GM18907 (cell line): ENCODE measurements around the gene ASAP2.

Source experiments
- ATAC-seq: cut with Tn5 transposase; IDR thresholded peaks from one replicate; pipeline ENCODE4 v1.9.1; 2021; ENCODE audit warnings: mild to moderate bottlenecking, moderate library complexity; ENCODE audit not compliant: unreplicated experiment

ASAP2 gene

DNA sequence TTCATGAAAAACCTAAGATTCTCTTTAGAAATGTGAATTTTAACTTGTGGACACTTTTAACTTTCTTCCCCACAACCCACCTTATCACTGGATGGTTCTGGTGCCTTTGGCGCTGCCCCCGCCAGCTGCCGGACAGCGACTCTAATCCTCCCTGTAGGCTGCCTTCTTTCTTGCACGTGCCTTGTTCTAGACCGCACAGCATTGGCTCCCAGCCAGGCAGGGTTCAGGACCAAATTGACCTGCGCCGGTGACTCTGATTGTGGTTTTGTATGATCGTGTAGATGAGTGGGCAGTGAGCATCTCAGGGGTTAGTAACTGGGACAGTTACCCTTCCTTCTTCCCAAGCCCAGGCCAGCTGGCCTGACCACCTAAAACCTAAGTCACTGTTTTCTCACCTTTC is 106.8 kb downstream of the ASAP2 start:
- ATAC-seq = no peak

DNA sequence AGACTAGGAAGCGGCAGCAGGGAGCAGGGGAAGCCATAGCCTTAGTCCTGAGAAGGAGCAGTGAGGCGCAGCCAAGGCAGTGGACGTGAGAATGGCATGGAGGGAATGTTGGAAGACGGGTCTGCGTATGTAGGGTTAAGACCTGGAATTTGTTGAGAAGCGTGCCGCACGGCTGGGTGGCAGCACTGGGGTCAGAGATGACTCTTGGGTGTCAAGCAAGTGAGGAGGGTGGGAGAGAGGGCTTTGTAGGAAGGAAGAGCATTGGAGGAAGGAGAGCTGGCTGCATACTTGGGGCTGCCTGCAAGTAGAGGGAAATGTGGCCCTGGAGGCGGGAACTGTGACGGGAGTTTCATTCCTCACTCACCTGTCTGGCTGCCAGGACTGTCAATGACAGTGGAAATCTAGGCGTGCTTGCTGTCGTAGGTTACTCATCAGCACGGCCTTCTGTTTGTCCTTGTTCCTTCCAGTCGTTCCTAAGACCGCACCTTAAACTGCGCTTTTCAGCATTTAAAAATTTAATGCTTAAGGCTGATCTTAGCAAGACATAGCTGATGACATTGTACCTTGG is 108.8 kb downstream of the ASAP2 start:
- no peak for ATAC-seq

DNA sequence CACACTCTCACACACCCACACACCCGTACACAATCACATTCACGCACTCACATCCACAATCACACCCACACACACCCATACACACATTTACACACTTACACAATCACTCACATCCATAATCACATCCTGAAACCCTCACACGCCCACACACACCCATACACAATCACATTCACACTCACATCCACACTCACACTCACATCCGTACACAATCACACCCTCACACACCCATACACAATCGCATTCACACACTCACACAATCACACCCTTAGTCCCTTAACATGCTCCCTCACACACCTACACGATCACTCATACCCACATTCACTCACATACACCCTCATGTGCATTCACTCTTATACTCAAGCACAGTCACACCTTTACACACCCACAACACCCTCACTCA is 110.9 kb downstream of the ASAP2 start:
- ATAC-seq = no peak

DNA sequence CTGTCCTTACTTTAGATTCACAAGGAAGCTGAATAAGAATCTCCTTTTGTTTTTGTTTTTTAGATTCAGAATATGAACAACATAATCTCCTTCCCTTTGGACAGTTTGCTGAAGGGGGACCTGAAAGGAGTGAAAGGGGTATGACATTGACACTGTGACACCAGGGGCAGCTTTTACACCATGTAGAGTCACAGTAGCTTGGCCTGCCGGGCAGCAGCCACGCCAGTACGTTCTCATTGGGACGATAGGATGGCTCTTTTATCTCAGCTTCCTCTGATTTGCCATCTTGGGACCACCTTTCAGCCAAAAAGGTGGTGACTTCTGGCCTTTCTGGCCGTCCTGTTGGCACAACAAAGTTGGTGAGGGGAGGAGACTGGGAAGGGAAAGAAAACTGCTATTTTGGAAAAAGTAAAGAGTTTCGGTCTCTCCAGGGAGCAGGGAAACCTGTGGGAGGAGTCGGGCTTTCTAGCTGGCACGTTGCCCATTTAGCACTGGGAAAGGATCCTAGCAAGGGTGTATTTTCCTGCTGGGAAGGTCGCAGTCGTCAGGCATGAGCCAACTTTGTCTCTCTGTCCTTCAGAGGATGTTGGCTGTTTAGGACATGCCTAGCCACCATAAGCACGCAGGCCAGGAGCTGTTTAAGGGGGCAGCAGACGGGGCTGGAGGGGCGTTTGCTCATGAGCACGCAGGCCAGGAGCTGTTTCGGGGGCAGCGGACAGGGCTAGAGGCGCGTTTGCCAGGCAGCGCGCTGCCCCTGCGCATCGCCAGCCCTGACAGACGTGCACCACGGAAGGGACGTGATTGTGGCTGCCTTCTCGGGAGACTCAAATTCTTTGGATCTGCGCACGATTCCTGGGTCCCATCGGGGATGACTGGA is 112.1 kb downstream of the ASAP2 start:
- ATAC-seq = no peak

DNA sequence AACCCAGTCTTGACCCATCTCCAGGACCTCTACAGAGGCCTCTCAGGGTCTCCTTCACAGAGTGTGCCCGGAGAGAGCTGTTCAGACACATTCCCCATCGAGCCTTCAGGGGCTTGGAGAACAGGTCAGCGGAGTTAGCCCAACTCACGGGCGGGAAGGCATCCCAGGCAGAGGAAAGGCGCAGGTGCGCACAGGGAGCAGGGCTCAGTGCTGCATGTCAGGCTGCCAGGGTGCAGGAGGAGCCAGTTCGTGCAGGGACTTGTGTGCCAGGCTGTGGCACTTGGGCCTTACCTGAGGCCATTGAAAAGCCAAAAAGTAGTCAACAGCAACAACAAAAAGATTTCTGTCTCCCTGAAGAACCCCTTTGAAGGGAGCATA is 112.7 kb downstream of the ASAP2 start:
- no peak for ATAC-seq

DNA sequence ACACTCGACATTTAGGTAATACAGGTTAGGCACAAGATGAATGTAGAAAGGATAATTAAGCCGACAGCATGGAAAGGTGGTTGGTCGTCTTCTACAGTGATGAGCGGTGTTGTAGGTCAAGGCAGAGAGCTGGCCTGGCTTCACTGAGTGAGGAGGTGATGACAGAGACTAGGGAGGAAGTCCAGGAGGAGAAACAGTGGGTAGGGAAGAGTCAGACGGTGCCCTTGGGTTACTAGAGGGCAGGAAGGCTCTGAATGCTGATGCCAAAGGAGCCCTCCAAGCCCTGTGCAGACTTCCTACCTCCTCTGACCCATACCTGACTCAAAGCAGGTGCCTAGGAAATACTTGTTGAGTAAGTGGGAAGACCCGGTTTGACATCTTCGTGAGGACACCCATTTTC is 116.0 kb downstream of the ASAP2 start:
- no peak for ATAC-seq

DNA sequence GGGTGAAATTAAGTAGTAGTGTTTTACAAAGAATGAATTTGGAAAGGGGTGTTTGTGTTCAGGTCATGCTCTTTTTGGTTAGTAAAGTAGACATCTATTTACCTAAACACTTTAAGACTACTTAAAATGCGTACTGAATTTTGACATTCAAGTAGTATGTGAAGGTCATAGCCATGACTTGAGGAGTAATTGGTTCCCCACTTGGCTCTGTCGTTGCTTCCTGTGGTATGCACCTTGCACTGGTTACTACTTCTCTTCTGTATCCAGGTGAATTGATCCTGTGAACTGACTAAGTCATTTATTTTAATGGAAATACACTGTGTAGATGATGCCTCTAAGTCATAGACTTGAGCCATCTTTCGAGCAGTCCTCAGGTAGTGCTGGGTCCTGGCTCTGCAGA is 118.8 kb downstream of the ASAP2 start:
- no peak for ATAC-seq

DNA sequence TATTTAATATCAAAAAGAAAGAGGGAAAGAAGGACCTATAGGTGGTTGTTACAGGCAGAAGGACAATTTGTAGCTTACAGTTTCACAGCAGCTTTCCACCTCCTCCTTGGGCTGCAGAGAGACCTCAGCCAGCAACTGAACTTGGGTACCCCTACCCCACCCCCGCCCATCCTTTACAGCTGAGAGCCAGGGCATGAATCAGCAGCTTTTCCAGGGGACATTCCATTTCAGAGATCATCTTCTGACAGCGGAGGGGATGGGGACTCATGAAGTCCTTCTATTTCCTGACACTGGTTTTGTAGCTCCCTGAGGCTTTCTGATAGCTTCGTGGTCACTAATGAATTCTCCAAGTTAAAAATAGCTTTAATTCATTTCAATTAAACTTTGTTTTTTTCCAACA is 120.4 kb downstream of the ASAP2 start:
- no peak for ATAC-seq

DNA sequence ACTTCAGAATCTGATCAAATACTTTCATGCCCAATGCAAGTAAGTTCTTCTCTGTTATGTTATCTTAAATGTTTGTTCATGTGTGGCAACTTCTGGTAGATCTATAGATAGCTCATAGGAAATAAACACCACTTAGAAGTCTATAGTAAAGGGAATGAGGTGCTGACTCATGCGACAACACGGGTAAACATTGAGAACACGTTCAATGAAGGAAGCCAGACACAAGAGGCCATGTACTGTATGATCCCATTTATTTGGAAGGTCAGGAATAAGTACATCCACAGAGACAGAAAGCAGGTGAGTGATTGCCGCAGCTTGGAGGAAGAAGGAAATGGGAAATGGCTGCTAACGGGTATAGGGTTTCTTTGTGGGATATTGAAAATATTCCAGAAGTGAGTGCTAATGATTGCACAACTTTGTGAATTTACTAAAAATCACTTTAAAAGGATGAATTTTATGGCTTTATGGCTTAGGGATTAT is 121.3 kb downstream of the ASAP2 start:
- no peak for ATAC-seq

DNA sequence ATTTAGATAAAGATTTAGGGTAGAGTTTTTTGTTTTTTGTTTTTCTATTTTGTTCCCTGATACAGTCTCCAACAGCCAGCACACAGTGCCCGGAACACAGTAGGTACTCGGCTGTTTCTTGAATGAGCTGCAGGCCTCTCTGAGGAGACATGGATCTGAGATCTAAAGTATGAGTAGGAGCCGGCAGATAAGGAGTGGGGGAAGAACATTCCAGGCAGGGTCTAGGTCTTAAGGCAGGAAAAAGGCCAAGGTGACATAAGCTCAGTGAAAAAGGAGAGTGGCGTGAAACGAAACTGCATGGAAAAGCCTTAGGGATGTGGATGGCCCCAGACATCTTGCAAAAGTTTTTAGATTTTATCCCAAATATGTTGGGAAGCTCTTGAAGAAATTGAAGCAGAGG is 122.3 kb downstream of the ASAP2 start:
- no peak for ATAC-seq

DNA sequence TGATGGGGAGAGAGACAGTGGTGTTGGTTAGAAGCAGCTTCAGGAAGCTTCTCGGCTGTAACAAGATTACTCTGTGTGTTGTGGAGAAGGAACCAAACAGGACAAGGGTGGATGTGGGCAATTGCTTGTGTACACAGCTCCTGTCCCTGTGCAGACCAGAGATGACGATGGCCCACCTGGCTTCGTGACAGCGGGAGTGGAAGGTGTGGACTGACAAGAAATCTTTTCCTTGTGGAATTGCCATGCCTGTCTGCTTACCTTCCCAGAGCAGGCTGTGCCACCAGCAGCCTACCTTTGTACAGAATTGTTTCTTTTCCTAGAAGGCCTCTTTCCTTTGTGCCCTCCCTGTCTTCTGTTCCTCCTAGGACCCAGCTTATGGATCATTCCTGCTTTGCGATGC is 122.9 kb downstream of the ASAP2 start:
- ATAC-seq = no peak

DNA sequence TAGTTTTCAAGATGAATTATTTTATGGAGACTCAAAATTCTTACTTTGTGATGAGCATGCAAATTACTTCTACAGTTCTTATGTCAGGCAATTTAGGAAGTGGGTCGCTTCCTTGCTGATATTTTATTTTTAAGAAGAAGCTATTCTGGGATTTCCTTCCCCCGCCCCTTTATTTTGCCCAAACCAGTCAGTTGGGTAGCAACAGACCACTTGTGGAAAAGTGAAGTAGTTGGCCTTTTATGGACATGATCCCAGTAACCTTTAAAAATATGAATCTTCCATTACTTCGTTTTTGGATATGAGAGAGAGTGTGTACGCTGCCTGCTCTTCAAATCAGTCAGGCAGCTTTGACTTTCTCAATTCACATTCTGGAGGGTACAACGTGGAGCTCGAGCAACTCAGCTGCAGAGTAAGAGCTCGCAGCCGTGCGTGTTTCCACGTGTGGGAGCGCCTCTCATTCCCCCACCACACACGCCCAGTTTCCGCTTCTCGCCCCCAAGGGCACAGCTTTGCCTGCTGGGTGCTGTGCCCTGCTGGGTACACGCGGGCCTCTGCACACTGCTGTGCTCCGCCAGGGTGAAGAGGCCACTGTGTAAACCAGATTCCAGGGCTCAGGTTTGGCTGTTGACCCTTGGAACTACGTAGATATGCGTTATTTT is 124.1 kb downstream of the ASAP2 start:
- no peak for ATAC-seq

DNA sequence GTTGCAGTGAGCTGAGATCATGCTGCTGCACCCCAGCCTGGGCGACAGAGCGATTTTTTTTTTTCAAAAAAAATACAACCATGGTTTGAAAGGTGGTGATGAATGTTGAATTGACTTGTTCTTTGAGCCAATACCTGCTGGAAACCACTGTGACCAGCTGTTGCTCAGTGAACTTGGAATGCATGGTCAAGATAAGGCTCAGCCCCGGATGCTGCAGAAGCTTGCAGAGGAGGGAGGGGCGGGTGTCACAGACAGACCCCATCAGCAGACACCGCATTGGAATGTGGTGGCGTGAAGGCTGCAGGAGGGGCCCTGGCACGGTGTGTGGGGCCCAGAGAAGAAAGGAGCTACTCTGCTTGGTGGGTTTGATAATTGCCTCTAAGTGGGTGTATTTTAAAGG is 125.1 kb downstream of the ASAP2 start:
- ATAC-seq = no peak

DNA sequence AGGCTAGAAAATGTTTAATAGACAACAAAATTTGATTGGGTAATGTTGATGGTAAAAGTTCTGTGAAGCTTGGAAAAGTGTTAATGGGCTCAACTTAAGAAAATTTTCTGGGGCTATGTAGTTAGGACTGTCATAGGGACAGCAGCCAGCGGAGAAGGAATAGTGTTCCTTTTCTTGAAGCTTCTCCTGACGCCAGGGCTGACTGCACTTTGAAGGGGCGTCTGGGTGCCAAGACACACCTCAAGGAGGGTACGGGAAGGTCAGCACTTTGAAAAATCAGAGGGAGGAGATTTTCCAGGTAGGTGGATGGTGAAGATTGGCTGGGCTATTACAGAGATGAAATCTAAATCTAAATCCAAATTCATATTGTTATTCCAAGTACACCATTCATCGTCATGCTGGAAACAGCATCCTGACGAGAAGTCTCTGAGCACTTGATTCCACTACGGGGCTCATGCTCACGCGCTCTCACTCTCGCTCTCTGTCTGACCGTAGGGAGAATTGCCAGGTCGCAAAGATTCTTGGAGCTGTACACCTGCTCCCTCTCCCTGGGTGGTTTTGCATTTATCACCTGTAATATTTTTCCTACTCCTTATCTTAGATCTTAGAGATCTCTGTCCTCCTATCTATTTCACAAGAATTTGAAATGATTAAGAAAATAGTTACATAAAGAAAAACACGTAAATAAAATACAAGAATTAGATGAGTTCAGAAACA is 125.7 kb downstream of the ASAP2 start:
- no peak for ATAC-seq

DNA sequence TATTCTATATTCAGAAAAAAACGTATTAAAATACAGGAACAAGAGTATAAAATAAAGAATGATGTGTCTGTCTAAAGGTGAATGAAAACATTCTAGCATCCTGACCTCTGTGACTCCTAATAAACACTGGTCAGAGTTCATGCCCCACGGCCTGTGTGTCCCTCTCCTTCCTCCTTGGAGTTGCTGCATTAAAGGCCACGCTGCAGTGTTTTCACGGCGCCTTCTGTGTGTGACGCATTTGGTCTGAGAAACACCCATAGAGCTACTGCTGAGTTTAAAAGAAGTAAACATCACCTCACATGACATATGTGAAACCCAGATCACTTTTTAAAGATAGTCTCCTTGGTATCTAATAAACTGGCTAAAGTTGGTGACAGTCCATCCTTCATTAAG is 126.2 kb downstream of the ASAP2 start:
- no peak for ATAC-seq

DNA sequence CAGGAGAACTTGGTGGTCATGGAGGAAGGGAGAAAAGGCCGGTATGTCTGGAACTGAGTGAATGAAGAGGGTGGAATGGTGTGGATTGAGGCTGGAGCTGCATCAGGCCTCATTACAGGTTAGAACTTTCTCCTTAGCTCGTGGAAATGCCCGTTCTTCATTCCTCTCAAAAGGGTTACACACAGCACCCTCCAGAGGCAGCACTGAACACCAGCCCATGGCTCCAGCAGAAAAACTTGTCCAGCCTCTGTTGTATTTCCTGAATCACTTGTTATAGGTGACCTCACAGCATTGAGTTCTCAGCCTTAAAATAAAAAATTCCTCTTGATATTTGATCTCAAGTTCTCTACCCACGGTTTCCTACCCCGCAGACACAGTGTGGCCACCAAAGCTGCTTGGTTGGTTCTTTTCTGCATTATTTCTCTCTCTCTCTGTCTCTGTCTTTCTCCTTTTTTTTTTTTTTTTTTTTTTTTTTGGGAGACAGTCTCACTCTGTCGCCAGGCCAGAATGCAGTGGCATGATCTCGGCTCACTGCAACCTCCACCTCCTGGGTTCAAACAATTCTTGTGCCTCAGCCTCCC is 127.1 kb downstream of the ASAP2 start:
- no peak for ATAC-seq

DNA sequence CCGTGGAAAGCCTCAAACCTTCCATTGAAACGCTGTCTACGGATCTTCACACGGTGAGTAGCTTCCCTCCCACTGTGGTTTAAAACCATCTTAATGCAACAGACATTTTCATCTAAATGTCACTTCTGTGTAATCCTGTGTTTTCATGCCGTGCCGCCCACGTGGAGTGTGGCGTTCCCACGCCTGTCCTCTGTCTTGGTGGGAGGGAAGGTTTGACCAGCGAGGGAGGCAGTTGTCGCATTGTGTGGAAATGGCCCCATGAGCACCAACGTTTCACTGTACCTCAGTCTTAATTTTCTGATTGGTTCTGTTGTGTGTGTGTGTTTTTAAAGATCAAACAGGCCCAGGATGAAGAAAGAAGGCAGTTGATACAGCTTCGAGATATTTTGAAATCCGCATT is 128.1 kb downstream of the ASAP2 start:
- no peak for ATAC-seq

DNA sequence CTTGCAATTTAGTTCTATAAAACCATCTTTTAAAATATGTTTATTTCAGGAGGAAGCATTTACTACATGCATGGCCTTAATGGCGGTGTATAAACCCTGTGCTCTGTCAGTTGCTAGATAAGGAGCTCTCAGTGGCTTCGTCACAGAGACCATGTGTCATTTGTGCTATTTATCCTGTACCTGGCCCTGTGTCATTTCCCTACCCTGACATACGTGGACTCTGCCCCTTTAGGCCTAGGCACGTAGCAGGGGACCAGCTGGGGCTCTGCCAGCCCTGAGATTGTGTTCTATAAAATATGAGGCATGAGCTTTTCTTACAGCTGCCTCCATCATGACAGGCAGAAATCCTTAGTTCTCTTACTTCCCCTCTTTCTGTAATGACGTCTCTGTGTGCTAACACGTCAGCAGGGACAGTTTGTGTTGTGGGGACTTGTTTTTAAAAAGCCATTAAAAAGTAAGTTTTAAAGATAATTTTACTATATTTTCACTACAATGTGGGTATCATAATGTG is 128.8 kb downstream of the ASAP2 start:
- ATAC-seq = no peak

DNA sequence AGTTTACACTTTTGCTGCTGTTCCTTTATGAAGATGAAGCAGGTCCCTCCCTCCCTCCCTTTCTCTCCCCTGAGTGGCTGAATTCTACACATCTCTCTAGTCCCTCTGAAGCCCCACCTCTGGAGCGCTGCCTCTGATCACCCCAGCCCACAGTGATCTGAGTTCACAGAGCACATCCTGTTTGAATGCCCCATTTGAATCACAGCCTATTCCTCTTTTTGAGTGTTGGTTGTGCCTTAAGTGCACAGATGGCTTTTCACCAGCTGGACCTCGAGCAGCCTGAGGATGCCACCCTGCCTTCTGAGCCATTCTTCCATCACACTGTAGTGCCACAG is 129.6 kb downstream of the ASAP2 start:
- peak; percentile 61 for ATAC-seq

DNA sequence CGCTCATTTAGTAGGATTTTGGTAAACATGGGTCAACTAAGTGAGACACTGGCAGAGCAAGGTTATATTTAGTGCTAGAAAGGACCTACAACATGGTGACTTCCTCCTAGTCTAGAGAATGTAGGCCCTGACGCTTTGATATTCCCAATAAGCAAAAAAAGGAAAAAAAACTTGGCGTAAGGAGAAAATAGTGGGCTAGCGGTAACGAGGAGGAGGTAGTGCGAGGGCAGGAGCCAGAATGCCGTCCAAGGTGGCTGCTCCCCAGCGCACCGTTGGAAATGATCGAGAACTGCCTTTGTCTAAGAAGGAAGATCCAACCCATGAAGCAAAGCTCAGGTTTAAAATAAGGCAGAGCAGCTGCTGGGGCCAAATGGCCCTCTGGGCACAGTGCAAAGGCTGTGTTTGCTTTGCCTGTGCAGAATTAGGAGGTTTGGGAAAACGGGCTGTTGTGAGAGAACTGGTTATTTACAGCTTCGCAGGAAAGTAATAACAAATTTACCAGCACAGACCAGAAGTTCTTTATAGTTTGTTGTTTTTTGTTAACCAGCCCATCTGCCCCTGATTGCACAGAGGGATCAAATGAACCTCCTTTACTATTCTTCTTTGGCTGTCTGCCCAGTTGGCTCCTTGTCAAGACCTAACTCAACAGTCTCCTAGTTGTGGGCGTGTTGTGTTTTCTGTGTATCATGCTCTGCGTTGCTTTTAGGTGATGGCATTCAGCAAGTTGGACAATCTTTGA is 130.1 kb downstream of the ASAP2 start:
- no peak for ATAC-seq
